OCI-LY7 (cell line): ENCODE data around the gene AUTS2. TPM values are rescaled to one million over a fixed set of nuclear protein-coding genes. Genes with fewer than 3 reads are reported as not detected.

Source experiments
- BruUV-seq: library from RNA; stranded (reverse); fragments of 400-500 nt; replicated peaks from 2 replicates; lab custom pipeline; 2021; lab: Mats Ljungman, UMichigan
- CTCF ChIA-PET: fragments of 300-600 bp; sonication (Branson Sonifier 250); formaldehyde crosslinking; loops from one replicate; lab custom pipeline; 2022; ENCODE audit warnings: antibody characterized with exemption; ENCODE audit not compliant: unreplicated experiment; lab: Charles Lee
- POLR2A ChIA-PET: fragments of 300-600 bp; sonication (Branson Sonifier 250); formaldehyde crosslinking; loops from one replicate; lab custom pipeline; 2022; ENCODE audit warnings: antibody characterized with exemption; lab: Charles Lee
- DNase-seq: peaks from one replicate; pipeline ENCODE4 v3.0.0-alpha.2; 2015; ENCODE audit warnings: low spot score
- H2AFZ ChIP-seq: fragments of 200-600 bp; sonication (generic), shearing (Covaris generic); 2 replicates; pipeline ENCODE4 v1.6.1; 2014; ENCODE audit warnings: mild to moderate bottlenecking, antibody characterized with exemption, low read length, moderate library complexity
- H3K27ac ChIP-seq: fragments of 200-600 bp; sonication (generic); 2 replicates; pipeline ENCODE4 v1.5.1; 2014; ENCODE audit warnings: mixed run types, low read depth, mild to moderate bottlenecking, moderate library complexity, low read length, inconsistent platforms; ENCODE audit not compliant: poor library complexity, severe bottlenecking
- H3K36me3 ChIP-seq: fragments of 200-600 bp; sonication (generic); 2 replicates; pipeline ENCODE4 v1.6.1; 2014; ENCODE audit warnings: mild to moderate bottlenecking, antibody characterized with exemption, low read length, moderate library complexity, mixed read lengths; ENCODE audit not compliant: insufficient read depth
- H3K4me1 ChIP-seq: fragments of 200-600 bp; sonication (generic); 2 replicates; pipeline ENCODE4 v1.5.1; 2014; ENCODE audit warnings: mild to moderate bottlenecking, low read length; ENCODE audit not compliant: insufficient read depth, poor library complexity, severe bottlenecking
- H3K4me2 ChIP-seq: fragments of 200-600 bp; sonication (generic); 2 replicates; pipeline ENCODE4 v1.6.1; 2014; ENCODE audit warnings: mild to moderate bottlenecking, low read length
- H3K4me3 ChIP-seq: fragments of 200-600 bp; sonication (generic); 2 replicates; pipeline ENCODE4 v1.5.1; 2014; ENCODE audit warnings: mild to moderate bottlenecking, low read depth, low read length; ENCODE audit not compliant: poor library complexity, severe bottlenecking
- H3K79me2 ChIP-seq: fragments of 200-600 bp; sonication (generic); 2 replicates; pipeline ENCODE4 v1.6.1; 2016; ENCODE audit warnings: low read depth, mild to moderate bottlenecking, low read length, moderate library complexity, mixed read lengths; ENCODE audit not compliant: insufficient read depth
- H3K9me2 ChIP-seq: fragments of 200-600 bp; sonication (generic); 2 replicates; pipeline ENCODE4 v1.6.1; 2016; ENCODE audit warnings: mild to moderate bottlenecking, low read length, mixed read lengths; ENCODE audit not compliant: insufficient read depth
- H3K9me3 ChIP-seq: fragments of 200-600 bp; sonication (generic); 2 replicates; pipeline ENCODE4 v1.6.1; 2014; ENCODE audit warnings: mild to moderate bottlenecking, mixed run types, low read length, mixed read lengths
- H4K20me1 ChIP-seq: fragments of 200-600 bp; sonication (generic); 2 replicates; pipeline ENCODE4 v1.6.1; 2014; ENCODE audit warnings: mild to moderate bottlenecking, antibody characterized with exemption, low read length, moderate library complexity, mixed read lengths; ENCODE audit not compliant: insufficient read depth
- CTCF ChIP-seq: fragments of 200-600 bp; sonication (generic); conservative IDR thresholded peaks from 2 replicates; pipeline ENCODE4 v1.5.1; 2014; ENCODE audit warnings: mild to moderate bottlenecking, antibody characterized with exemption, low read length, moderate library complexity, mixed read lengths
- EZH2phosphoT487 ChIP-seq: fragments of 200-600 bp; sonication (generic); IDR thresholded peaks from 2 replicates; pipeline ENCODE4 v1.6.1; 2018; ENCODE audit warnings: low read depth, borderline replicate concordance, mild to moderate bottlenecking, mixed run types, antibody characterized with exemption, low read length, moderate library complexity, mixed read lengths
- intact Hi-C: fragments of 100-400 bp; cut with micrococcal nuclease; formaldehyde crosslinking; loops from one replicate; pipeline ENCODE4 v1.10.0; 2022; ENCODE audit not compliant: unreplicated experiment
- total RNA-seq, 2 experiments: library from RNA; depleted of rRNA in 1 of 2; stranded (reverse); fragments of >200 nt in 1 of 2; shearing (Covaris generic) in 1 of 2; gene quantifications; 2 replicates each; pipeline ENCODE4 v1.2.3, GENCODE V29; 2014 to 2022

Gene AUTS2
- total RNA-seq, 2 experiments from 2014 or later = 37.9 to 78.5 TPM

- peaks cover 49% of the 10 kb centered on the region for H3K4me1 ChIP-seq
- ChIA-PET CTCF (no interaction called here), POLR2A (interaction anchor here (0.6 to 0.7 kb wide), 3 partner anchors 13 to 250 kb away, joined by 3 read pairs; no protein-coding TSS in a partner anchor)
- DNase-seq = no peak
- no TSS peak for BruUV-seq
- no peaks in the 10 kb centered on the region for H3K9me2 ChIP-seq
- H4K20me1 ChIP-seq = peaks cover 32% of the 10 kb centered on the region
- H3K36me3 ChIP-seq = no peaks in the 10 kb centered on the region
- no peak overlapping the region for H3K4me3 ChIP-seq
- H3K79me2 ChIP-seq = peaks cover 22% of the 10 kb centered on the region; the same call in 1 of the 2 replicates
- H3K27ac ChIP-seq = no peak overlapping the region
- no peak overlapping the region for H3K4me2 ChIP-seq
- no peaks in the 10 kb centered on the region for H3K9me3 ChIP-seq
- H2AFZ ChIP-seq = no peak overlapping the region
- TF ChIP-seq EZH2phosphoT487 (no peak), CTCF (no peak)
- intact Hi-C loops = no loop called here
Observed at GRCh38 chr7:69860941-69861622, 262.8 kb downstream of the AUTS2 start.

- intact Hi-C loops = no loop called here
- Histone ChIP-seq H3K27ac (no peak overlapping the region), H4K20me1 (peaks cover 32% of the 10 kb centered on the region), H3K9me3 (no peaks in the 10 kb centered on the region), H3K4me2 (peak overlapping the region; percentile 28; the same call in 1 of the 2 replicates), H3K9me2 (no peaks in the 10 kb centered on the region), H3K36me3 (no peaks in the 10 kb centered on the region), H3K79me2 (peaks cover 22% of the 10 kb centered on the region; the same call in 1 of the 2 replicates), H3K4me1 (peaks cover 54% of the 10 kb centered on the region), H3K4me3 (no peak overlapping the region), H2AFZ (no peak overlapping the region)
- DNase-seq = no peak
- no TSS peak for BruUV-seq
- POLR2A ChIA-PET = no interaction called here
- TF ChIP-seq EZH2phosphoT487 = no peak
- no peak for TF ChIP-seq CTCF
- CTCF ChIA-PET = no interaction called here
Observed at GRCh38 chr7:69862413-69863064, 264.3 kb downstream of the AUTS2 start.

GRCh38 chr7:69864274-69864673, 266.0 kb downstream of the AUTS2 start:
- peaks cover 22% of the 10 kb centered on the region; the same call in 1 of the 2 replicates for H3K79me2 ChIP-seq
- peak overlapping the region; percentile 16; the same call in 1 of the 2 replicates for H3K4me2 ChIP-seq
- no TSS peak for BruUV-seq
- H3K27ac ChIP-seq = no peak overlapping the region
- H2AFZ ChIP-seq = no peak overlapping the region
- TF ChIP-seq CTCF = no peak
- TF ChIP-seq EZH2phosphoT487 = no peak
- intact Hi-C loops = no loop called here
- no peak for DNase-seq
- peaks cover 43% of the 10 kb centered on the region for H3K4me1 ChIP-seq
- H3K9me3 ChIP-seq = no peaks in the 10 kb centered on the region
- H3K4me3 ChIP-seq = no peak overlapping the region
- POLR2A ChIA-PET = no interaction called here
- CTCF ChIA-PET = no interaction called here
- no peaks in the 10 kb centered on the region for H3K36me3 ChIP-seq
- H4K20me1 ChIP-seq = peaks cover 32% of the 10 kb centered on the region
- no peaks in the 10 kb centered on the region for H3K9me2 ChIP-seq
